ENCODE measurements around the gene MAOB. TPM values are rescaled to one million over a fixed set of nuclear protein-coding genes. Genes with fewer than 3 reads are reported as not detected.
A peak's percentile ranks its signal among the peaks of the same experiment; 100 is the strongest.

Gene MAOB
- total RNA-seq, 1 donor from 2014 or later, result 4.6 TPM

GRCh38 chrX:43827791-43828190, 54.5 kb downstream of the MAOB start:
- Histone ChIP-seq H3K36me3 (no peaks in the 10 kb centered on the region), H3K27ac (no peak overlapping the region), H3K4me3 (no peak overlapping the region), H3K4me1 (no peaks in the 10 kb centered on the region), H3K27me3 (no peaks in the 10 kb centered on the region), H3K9me3 (no peaks in the 10 kb centered on the region)
- intact Hi-C loops (cut with DNase I), result no loop called here
- TF ChIP-seq CTCF (IDR thresholded peaks at IDR 0.05), result no peak
- no peak for DNase-seq (ENCODE audit: low spot score in 2 of 2)

GRCh38 chrX:43822014-43822413, 60.2 kb downstream of the MAOB start:
- Histone ChIP-seq H3K27me3 (no peaks in the 10 kb centered on the region), H3K36me3 (no peaks in the 10 kb centered on the region), H3K4me1 (no peaks in the 10 kb centered on the region), H3K4me3 (no peak overlapping the region), H3K27ac (no peak overlapping the region), H3K9me3 (no peaks in the 10 kb centered on the region)
- DNase-seq (ENCODE audit: low spot score in 2 of 2), result no peak
- TF ChIP-seq CTCF (IDR thresholded peaks at IDR 0.05), result no peak
- intact Hi-C loops (cut with DNase I), result no loop called here

- intact Hi-C loops (cut with DNase I), result no loop called here
- Histone ChIP-seq H3K36me3 (no peaks in the 10 kb centered on the region), H3K4me3 (no peak overlapping the region), H3K9me3 (no peaks in the 10 kb centered on the region), H3K27ac (no peak overlapping the region), H3K4me1 (no peaks in the 10 kb centered on the region), H3K27me3 (no peaks in the 10 kb centered on the region)
- TF ChIP-seq CTCF (IDR thresholded peaks at IDR 0.05), result no peak
- DNase-seq (ENCODE audit: low spot score in 2 of 2), result no peak
These were observed 64.8 kb downstream of the MAOB start for GRCh38 chrX:43817444-43817843.

GRCh38 chrX:43815209-43815608, 67.0 kb downstream of the MAOB start:
- peak overlapping the region in 1 of 2 donors; percentile 55 for H3K27ac ChIP-seq
- no peak overlapping the region for H3K4me3 ChIP-seq
- intact Hi-C loops (cut with DNase I), result no loop called here
- no peak for DNase-seq (ENCODE audit: low spot score in 2 of 2)
- H3K9me3 ChIP-seq, result no peaks in the 10 kb centered on the region
- no peaks in the 10 kb centered on the region for H3K36me3 ChIP-seq
- H3K27me3 ChIP-seq, result no peaks in the 10 kb centered on the region
- TF ChIP-seq CTCF (IDR thresholded peaks at IDR 0.05), result no peak
- no peaks in the 10 kb centered on the region for H3K4me1 ChIP-seq

- Histone ChIP-seq H3K9me3 (no peaks in the 10 kb centered on the region), H3K27ac (no peak overlapping the region), H3K27me3 (no peaks in the 10 kb centered on the region), H3K36me3 (no peaks in the 10 kb centered on the region), H3K4me1 (no peaks in the 10 kb centered on the region), H3K4me3 (no peak overlapping the region)
- DNase-seq (ENCODE audit: low spot score in 2 of 2), result no peak
- intact Hi-C loops (cut with DNase I), result no loop called here
- no peak for TF ChIP-seq CTCF (IDR thresholded peaks at IDR 0.05)
These were observed 68.4 kb downstream of the MAOB start for GRCh38 chrX:43813898-43814297.

GRCh38 chrX:43813319-43813718, 68.9 kb downstream of the MAOB start:
- Histone ChIP-seq H3K4me1 (no peaks in the 10 kb centered on the region), H3K4me3 (no peak overlapping the region), H3K36me3 (no peaks in the 10 kb centered on the region), H3K27me3 (no peaks in the 10 kb centered on the region), H3K27ac (no peak overlapping the region), H3K9me3 (no peaks in the 10 kb centered on the region)
- DNase-seq (ENCODE audit: low spot score in 2 of 2), result no peak
- intact Hi-C loops (cut with DNase I), result no loop called here
- no peak for TF ChIP-seq CTCF (IDR thresholded peaks at IDR 0.05)

Measured in ascending aorta (tissue), 2 donors.